ENCODE results near the gene FMN1.

FMN1 gene

DNA sequence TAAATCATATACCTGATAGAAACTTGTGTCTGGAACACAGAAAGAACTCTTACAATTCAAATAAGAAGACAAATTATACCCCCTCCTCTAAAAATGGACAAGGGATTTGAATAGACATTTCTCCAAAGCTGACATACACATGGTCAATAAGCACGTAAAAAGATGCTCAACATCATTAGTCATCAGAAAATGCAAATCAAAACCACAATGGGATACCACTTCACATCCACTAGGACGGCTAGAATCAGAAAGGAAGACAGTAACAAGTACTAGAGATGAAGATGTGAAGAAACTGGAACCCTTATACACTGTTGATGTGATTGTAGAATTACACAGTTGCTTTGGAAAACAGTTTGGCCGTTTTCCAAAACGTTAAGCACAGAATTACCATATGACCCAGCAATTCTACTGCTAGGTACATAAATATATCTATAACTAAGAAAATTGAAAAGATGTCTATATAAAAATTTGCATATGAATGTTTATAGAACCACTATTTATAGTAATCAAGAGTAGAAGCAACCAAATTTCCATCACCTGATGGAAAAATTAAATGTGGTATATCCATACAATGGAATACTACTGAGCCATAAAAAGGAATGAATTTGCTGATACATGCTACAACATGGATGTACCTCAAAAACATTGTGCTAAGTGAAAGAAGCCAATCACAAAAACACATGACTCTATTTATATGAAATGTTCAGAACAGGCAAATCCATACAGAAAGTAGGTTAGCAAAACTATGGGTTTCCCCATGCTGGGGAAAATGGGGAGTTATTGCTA is 415.9 kb downstream of the FMN1 start:
- no peak for DNase-seq (ENCODE audit: low read depth in 2 of 2)

DNA sequence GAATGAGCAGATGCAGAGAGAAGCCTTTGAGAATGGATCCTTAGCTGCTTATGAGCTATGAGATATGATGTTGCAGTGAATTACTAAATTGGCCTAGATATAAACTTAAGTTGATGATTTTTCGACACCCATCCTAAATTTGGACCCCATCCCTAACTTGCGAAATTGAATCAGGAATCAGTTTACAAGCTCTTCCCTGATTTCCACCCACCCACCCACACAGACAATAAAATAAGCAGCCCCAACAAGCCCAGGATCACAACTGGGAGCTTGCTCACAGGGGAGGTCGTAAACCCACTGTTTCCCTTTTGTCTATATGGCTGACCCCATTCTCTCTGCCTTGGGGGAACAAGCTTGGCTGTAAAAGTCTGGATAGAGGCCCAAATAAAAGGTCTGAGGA is 419.4 kb downstream of the FMN1 start:
- no peak for DNase-seq (ENCODE audit: low read depth in 2 of 2)

DNA sequence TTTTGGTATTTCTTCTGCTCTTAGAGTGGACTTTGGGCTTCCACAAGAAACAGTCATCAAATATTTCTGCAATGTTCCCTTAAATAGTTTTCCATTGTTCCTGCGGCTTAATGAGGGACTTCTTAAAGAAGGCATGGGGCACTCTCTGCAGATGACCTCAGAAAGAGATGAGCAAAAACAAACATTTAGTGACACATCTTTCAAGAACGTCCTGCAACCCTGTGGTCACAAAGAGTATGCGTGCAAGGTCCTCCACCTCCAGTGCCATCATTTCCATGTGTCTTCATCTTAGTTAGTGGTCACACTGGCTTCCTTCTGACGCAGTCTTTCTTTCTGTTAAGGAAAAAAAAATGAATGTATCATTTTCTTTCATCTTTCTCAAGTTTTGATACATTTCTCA is 420.5 kb downstream of the FMN1 start:
- no peak for DNase-seq (ENCODE audit: low read depth in 2 of 2)

DNA sequence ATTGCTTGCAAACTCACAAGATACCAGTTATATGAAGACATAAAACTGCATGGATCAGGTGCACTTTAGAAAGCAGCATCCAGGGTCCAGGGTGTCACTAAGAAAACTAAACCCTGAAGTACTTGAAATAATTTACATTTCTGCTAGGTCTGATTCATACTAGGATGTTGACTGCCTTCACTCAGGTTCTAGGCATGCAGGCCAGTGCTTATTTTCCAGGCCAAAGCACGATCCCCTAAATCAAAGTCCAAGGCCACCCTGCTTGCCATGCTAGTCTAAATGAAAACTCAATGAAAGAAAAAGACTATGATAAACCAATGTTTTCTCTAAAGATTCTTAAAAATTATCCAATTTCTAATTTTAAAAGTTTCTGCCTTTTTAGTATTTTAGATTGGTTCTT is 427.3 kb downstream of the FMN1 start:
- DNase-seq (ENCODE audit: low read depth in 2 of 2), result no peak

DNA sequence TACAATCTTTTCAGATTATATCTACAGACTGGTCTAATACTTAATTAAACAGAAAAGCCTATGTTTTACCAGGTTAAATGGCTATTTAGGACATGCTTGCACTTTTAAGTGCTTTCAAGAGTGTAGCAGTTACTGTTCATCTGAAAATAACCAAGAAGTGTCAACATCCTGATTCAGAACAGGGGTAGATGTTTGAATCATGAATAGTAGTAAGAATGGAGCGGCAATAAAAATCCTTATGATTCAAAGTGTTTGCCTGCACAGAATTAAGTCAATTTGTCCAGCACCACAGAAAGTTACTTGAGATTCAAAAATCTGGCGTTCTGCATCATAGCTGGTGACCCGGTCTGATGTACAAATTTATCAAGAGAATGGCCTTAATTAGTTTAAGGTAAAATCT is 428.4 kb downstream of the FMN1 start:
- DNase-seq (ENCODE audit: low read depth in 2 of 2), result no peak

DNA sequence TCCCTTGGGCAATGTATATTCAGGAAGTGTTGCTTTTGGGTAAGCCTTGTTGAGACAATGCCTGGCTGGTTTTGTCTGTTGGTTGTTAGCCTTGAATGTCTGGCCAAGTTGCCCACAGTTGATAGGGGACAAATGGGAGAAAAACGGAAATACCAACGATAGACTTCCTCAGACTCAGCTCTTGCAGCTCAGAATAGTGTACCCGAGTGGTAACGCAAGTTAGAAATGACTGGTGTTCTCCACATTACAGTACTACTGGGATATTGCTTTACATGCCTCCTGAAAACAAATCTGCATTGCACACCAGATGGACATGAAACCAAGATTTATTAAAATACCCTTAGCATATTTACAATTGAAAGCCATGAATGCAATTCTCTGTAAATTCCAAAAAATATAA is 429.3 kb downstream of the FMN1 start:
- DNase-seq (ENCODE audit: low read depth in 2 of 2), result no peak

DNA sequence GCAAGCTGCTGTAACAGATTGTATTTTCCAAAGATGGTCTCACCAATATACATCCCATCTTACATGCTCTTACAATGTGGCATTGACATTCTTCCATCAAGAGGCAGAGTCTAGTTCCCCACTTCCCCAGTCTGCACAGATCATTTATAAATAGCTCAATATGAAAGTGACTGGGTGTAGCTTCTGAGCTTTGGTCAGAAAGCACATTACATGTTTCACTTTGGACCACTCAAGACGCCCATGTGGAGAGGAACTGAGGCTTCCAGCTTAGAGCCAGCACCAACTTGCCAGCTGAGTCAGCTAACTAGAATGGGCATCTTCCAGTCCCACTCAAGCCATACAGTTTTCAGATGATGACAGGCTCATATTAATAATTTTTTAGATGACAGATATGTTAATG is 431.2 kb downstream of the FMN1 start:
- no peak for DNase-seq (ENCODE audit: low read depth in 2 of 2)

DNA sequence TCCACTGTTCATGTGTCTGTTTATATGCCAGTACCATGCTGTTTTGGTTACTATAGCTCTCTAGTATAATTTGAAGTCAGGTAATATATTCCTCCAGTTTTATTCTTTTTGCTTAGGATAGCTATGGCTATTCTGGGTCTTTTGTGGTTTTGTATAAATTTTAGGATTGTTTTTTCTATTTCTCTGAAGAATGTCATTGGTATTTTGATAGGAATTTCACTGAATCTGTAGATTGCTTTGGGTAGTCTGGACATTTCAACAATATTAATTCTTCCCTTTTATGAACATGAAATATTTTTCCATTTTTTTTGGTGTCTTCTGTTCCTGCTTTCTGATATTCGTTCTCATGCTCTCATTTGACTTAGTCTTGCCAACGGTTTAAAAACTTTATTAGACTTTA is 437.1 kb downstream of the FMN1 start:
- DNase-seq (ENCODE audit: low read depth in 2 of 2), result no peak

DNA sequence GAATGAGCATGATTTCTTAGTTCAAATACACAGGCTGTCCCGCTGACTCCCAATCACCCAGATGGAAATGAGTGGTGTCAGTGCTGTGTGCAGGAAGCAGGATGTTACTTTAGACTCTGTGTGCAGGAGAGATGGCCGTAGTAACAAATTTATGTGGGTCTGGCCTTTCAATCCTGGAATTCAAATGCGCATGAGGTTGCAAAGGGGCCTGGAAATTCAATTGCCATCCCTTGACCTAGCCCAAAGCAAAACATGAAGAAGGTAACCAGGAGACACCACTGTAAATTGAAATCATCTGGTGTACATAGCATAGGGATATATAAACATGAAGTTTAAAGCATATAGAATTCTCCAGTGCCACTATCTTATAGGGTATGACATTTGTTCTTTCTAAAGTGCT is 443.5 kb downstream of the FMN1 start:
- no peak for DNase-seq (ENCODE audit: low read depth in 2 of 2)

DNA sequence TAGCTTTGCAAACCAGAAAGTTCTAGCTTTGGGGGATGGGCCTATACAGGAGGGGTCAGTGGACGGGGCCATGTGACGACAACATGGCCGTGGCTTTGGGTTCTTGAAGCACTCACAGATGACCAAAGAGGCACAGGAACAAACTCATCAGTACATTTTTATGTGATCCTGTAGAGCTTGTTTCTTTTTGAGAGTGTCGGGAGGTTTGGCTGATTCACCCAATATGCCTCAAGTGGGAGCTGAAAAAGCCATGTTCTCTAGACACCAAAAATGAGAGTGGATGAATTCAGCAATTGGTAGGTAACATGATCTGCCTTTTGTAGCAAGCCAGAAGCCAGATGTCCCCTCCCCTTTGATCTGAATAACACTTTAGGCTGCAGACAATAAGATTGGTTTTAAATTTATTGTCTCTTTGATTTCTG is 446.6 kb downstream of the FMN1 start:
- DNase-seq (ENCODE audit: low read depth in 2 of 2), result no peak

DNA sequence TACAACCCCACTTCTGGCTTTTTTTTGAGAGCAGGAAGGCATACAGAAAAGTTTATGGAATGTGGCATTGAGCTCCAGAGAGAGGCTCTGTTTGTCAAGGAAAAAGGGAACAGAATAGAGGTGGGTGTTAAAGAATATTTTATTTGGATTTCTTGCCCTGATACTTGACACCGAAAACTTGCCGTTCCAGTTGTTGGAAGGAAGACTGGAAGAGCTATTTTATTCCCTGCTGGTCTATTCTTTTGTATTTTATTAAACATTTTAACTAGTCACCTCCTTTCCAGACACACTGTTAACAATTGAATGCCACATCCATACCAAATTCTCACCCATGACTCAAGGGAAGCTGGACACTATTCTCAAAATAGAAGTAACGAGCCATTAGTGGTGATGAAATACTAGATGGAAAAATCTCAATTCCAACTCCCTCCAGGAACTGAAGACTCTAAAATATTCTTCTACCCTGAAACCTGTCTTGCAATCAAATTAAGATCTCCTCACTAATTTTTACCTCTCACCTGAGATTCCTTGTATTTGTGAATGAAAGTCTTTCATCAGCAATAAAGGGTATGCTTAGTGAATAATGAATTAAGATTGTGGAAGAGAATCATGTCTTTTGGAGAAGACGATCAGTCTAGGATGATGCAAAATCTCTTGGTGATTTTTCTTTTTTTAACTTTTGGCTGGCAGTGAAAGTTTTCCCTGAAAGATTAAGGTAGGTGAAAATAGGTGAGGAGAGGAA is 448.2 kb downstream of the FMN1 start:
- DNase-seq (ENCODE audit: low read depth in 2 of 2), result no peak

DNA sequence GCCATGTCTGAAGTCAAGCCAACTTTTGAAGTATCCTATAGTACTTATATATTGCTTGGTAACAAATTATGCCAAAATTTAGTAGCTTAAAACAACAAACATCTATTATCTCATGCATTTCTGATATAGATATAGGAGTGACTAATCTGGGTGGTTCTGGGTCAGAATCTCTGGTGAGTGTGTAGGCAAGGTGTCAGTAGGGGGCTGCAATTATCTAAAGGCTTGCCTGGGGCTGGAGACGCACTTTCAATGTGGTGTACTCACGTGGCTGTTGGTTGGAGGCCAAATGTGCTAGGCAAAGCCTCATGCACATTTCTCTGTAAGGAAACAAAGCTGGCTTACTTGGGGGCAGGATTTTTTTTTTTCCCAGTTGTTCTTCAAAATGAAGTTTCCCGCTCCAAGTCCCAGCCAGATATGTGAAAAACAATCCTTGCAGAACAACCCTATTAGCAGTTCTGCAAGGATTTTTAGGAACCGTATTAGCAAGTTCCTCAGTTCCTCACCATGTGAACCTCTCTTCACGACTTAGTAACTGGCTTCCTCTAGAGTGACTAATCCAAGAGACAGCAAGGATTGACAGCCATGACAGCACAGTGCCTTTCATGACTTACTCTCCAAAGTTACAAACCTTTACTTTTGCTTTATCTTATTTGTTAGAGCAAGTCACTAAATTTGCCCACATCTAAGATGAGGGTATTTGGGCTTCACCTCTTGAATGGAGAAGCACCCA is 450.9 kb downstream of the FMN1 start:
- DNase-seq (ENCODE audit: low read depth in 2 of 2), result no peak

DNA sequence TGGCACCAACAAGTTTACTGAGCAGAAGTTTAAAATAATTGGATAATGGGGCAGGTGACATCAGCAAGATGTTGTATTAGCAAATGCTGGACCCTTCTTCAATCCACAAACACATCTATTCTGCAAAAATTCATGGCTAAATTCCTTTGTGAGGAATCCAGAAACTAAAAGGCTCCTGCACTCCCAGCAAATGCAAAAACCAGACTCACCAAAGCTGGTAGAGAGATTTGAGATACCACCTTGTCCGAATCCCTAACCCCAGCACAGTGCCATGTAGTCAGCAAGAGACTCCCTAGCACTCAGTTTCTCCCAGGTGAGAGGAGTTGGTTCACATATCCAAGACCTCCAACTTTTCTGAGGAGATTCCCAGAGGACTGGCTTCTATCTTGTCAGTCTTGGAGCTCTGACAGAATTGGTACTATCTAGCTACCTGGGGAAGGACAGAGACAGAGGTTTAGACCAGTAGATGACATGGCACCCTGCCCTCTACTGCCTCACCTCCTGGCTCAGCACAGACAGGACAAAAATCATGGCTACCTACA is 454.9 kb downstream of the FMN1 start:
- no peak for DNase-seq (ENCODE audit: low read depth in 2 of 2)

DNA sequence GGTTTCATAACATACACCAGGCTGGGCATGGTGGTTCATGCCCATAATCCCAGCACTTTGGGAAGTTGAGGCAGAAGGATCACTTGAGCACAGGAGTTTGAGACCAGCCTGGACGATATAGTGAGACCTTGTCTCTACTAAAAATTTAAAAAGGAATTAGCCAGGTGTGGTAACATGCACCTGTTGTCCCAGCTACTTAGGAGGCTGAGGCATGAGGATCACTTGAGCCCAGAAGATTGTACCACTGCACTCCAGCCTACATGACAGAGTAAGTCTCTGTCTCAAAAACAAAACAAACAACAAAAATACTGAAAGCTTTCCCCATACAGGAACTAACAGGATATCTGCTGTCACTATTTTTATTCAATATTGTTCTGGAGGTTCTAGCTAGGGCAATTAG is 455.8 kb downstream of the FMN1 start:
- DNase-seq (ENCODE audit: low read depth in 2 of 2), result no peak

DNA sequence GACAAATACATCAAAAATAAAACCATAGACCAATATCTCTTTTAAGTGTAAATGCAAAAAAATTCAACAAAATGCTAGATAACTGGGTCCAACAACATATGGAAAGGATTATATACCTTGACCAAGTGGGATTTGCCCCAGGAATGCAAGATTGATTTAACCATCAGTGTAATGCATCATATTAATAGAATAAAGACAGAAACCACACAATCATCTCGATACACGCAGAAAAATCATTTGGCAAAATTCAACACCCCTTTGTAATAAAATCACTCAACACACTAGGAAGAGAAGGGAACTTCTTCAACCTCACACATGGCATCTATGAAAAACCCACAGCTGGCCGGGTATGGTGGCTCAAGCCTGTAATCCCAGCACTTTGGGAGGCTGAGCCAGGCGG is 457.2 kb downstream of the FMN1 start:
- DNase-seq (ENCODE audit: low read depth in 2 of 2), result no peak

DNA sequence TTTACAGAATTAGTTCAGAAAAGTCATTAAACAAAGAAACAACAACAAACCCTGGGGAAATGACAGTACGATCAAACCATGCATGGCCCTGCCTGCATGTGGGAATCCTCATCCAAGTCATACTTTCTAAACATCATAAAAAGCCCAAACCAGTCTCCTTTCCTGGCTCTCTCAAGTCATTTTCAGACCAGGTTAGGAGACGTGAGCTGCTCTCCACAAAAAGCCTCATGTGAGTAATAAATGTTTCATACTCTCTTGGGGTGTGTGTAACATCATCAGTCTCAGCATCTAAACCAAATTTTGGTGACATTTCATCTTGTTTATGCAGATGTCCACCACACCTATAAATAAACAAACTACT is 457.8 kb downstream of the FMN1 start:
- no peak for DNase-seq (ENCODE audit: low read depth in 2 of 2)

DNA sequence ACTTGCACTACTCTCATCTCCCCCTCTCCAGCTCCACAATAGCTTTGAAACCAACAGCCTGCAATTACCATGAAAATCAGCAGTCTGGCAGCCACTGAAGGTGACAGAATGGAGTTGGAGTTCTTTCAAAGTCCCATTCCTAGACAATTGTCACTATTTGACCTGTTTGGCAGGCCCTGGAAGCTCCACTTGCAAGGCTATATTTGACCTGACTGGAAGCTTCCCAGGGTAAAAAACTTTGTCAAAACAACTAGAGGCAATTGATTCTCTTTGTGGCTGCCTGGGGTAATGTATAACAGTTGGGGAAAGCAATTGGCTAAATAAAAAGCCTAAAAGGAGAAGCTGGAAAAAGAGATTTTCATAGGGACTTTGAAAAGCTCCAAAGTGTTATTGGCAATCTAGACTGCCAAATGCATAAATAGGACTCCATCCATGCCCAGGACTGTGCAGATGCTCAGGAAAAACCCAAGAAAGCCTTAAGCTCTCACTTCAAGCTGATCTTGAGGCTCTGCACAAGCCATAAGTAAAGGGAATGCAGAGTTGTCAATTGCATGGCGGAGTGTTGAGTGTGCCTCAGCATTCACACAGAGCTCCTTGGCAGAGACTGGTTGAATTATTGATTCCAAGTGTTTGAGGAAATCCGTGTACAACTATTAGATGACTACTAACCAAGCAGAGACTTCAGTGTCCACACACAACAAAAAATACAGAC is 458.4 kb downstream of the FMN1 start:
- DNase-seq (ENCODE audit: low read depth in 2 of 2), result no peak

DNA sequence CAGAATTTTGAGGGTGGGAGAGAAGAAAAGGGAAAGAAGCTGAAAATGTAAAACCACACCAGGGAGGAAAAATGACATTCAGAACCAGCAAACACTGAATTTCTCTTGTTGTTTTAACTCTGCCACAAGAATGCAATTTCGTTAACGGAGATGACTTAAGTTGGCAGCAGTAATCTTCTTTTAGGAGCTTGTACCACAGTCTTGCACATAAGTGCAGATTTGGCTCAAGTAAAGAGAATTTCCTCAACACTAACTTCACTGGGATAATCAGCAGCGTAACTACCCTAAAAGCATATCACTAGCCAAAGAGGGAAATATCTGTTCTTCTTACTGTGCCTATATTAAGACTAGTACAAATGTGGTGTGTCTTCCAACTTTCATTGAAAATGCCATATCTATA is 461.2 kb downstream of the FMN1 start:
- no peak for DNase-seq (ENCODE audit: low read depth in 2 of 2)

DNA sequence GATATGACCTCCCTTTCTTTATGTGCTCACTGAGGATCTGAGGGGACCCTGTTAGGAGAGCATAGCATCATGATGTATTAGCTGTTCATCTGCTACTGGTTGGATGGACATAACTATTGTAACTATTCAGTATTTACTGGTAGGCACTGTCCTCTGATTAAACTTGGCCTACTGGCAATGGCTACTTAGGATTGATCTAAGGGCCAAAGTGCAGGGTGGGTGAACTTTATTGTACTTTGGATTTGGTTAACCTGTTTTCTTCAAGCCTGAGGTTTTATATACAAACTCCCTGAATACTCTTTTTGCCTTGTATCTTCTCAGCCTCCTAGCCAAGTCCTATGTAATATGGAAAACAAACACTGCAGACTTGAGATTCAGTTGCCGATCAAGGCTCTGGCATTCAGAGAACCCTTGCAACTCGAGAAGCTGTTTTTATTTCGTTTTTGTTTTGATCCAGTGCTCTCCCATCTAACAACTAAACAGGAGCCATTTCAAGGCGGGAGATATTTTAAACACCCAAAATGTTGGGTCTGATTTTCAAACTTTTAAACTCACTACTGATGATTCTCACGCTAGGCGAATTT is 461.8 kb downstream of the FMN1 start:
- no peak for DNase-seq (ENCODE audit: low read depth in 2 of 2)

DNA sequence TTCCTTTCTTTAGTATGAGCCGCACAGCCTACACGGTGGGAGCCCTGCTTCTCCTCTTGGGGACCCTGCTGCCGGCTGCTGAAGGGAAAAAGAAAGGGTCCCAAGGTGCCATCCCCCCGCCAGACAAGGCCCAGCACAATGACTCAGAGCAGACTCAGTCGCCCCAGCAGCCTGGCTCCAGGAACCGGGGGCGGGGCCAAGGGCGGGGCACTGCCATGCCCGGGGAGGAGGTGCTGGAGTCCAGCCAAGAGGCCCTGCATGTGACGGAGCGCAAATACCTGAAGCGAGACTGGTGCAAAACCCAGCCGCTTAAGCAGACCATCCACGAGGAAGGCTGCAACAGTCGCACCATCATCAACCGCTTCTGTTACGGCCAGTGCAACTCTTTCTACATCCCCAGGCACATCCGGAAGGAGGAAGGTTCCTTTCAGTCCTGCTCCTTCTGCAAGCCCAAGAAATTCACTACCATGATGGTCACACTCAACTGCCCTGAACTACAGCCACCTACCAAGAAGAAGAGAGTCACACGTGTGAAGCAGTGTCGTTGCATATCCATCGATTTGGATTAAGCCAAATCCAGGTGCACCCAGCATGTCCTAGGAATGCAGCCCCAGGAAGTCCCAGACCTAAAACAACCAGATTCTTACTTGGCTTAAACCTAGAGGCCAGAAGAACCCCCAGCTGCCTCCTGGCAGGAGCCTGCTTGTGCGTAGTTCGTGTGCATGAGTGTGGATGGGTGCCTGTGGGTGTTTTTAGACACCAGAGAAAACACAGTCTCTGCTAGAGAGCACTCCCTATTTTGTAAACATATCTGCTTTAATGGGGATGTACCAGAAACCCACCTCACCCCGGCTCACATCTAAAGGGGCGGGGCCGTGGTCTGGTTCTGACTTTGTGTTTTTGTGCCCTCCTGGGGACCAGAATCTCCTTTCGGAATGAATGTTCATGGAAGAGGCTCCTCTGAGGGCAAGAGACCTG is 463.5 kb downstream of the FMN1 start:
- no peak for DNase-seq (ENCODE audit: low read depth in 2 of 2)
